ENCODE data around the gene SH3PXD2A.

DNA sequence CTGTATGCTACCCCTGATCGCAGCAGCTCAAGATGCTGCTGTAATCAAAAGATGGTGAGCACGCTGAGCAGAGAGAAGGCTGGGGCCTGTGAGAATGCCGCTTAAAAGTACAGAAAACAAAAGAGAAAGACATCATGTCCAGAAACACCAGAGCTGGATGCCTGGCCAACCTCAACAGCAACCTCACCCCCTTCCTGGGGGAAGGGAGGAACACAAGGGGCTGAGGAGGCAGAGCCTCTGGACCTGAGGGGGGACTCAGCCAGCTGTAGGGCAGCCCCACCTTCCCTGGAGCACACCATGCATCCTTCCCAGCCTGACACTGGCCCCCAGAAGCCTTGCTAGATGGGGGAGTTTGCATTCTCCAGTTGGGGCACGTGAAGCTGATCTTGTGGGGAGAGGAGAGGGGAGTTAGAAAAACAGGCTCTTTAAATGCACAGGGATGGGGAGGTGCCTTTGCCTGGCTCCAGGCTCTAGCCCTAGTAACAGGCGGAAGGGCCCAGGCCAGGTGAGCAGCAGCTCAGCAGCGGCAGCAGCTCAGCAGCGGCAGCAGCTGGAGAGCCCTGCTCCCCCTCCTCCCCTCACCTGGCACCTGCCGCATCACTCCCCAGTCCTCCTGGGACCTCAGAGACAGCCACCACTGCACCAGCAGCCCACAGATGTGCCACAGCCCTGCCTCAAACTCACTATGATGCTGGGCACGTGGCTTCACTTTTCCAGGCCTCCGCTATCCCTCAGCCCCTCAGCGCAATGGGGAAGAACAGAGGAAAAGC is 205.5 kb downstream of the SH3PXD2A start:
- TF ChIP-seq, protein P1, sequence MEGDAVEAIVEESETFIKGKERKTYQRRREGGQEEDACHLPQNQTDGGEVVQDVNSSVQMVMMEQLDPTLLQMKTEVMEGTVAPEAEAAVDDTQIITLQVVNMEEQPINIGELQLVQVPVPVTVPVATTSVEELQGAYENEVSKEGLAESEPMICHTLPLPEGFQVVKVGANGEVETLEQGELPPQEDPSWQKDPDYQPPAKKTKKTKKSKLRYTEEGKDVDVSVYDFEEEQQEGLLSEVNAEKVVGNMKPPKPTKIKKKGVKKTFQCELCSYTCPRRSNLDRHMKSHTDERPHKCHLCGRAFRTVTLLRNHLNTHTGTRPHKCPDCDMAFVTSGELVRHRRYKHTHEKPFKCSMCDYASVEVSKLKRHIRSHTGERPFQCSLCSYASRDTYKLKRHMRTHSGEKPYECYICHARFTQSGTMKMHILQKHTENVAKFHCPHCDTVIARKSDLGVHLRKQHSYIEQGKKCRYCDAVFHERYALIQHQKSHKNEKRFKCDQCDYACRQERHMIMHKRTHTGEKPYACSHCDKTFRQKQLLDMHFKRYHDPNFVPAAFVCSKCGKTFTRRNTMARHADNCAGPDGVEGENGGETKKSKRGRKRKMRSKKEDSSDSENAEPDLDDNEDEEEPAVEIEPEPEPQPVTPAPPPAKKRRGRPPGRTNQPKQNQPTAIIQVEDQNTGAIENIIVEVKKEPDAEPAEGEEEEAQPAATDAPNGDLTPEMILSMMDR (IDR thresholded peaks at IDR 0.05), result no peak
- no peak for TF ChIP-seq POLR2A (IDR thresholded peaks at IDR 0.05)

All from Peyer's patch (tissue), 4 donors.